ENCODE results near the gene C9orf85. TPM values are rescaled to one million over a fixed set of nuclear protein-coding genes. Genes with fewer than 3 reads are reported as not detected.
A peak's percentile ranks its signal among the peaks of the same experiment; 100 is the strongest.

C9orf85 gene
- total and polyA plus RNA-seq, 10 of the 15 experiments (the other 5 are each of a cell fraction or from before 2014, with no cell fraction given) = 9.1 to 22.6 (median 16.4) TPM

- CTCF ChIA-PET = no interaction called here
- no peak overlapping the region for H3K9ac ChIP-seq (ENCODE audit: control insufficient read depth, insufficient read depth, low read length)
- in situ Hi-C loops (cut with MboI) = no loop called here
- no peaks in the 10 kb centered on the region; a peak in 1 of 4 replicates for H3K36me3 ChIP-seq (ENCODE audit: control insufficient read depth in 2 of 2, insufficient read depth in 2 of 2, low read length in 1 of 2)
- no peak overlapping the region for H2AFZ ChIP-seq (ENCODE audit: control insufficient read depth, low read depth, low read length)
- ATAC-seq (no peak), DNase-seq (ENCODE audit: low read depth, low spot score) (no peak), FAIRE-seq (peak; percentile 64)
- H3K4me3 ChIP-seq = no peak overlapping the region
- no peaks in the 10 kb centered on the region for H3K9me3 ChIP-seq (replicated peaks; ENCODE audit: control insufficient read depth, insufficient read depth, low read length)
- no peak overlapping the region for H3K4me2 ChIP-seq (ENCODE audit: control insufficient read depth, insufficient read depth)
- WGBS (ENCODE audit: insufficient coverage, insufficient replicate concordance, low lambda C conversion rate, missing lambda C conversion rate) = 100% methylated on average over 2 of the region's 2 CpGs
- H4K20me1 ChIP-seq (ENCODE audit: control insufficient read depth, insufficient read depth) = no peaks in the 10 kb centered on the region
- no TSS peak for BruUV-seq (replicated peaks)
- SMC1A ChIA-PET (ENCODE audit: uncharacterized antibody, unreplicated experiment) = no interaction called here
- POLR2A ChIA-PET = no interaction called here
- H3K4me1 ChIP-seq (ENCODE audit: control insufficient read depth, insufficient read depth, low read length) = no peaks in the 10 kb centered on the region
- H3K27me3 ChIP-seq (replicated peaks in 1 of 2; ENCODE audit: control insufficient read depth in 2 of 2, insufficient read depth in 2 of 2, low read length in 1 of 2) = no peaks in the 10 kb centered on the region
- H3K79me2 ChIP-seq (ENCODE audit: control insufficient read depth, insufficient read depth, low read length) = peaks cover 2% of the 10 kb centered on the region
- H3K27ac ChIP-seq (ENCODE audit: control insufficient read depth, insufficient read depth) = no peak overlapping the region
- intact Hi-C loops (cut with micrococcal nuclease; ENCODE audit: unreplicated experiment) = no loop called here
- TF ChIP-seq HCFC1 (IDR thresholded peaks at IDR 0.05; ENCODE audit: low read length) (no peak), ZZZ3 (IDR thresholded peaks at IDR 0.05; ENCODE audit: control insufficient read depth, insufficient read length, low read depth) (no peak), REST (IDR thresholded peaks at IDR 0.05; ENCODE audit: low read depth, low read length) (no peak), NR2C2 (IDR thresholded peaks at IDR 0.05; ENCODE audit: borderline replicate concordance, control insufficient read depth, insufficient read length, low read depth) (no peak), JUND (IDR thresholded peaks at IDR 0.05; ENCODE audit: low read depth, low read length) (no peak), ZBTB33 (IDR thresholded peaks at IDR 0.05) (no peak), MEF2B (IDR thresholded peaks at IDR 0.05; ENCODE audit: partially characterized antibody, poor library complexity, severe bottlenecking) (no peak), EGR1 (IDR thresholded peaks at IDR 0.05; ENCODE audit: borderline replicate concordance in 1 of 2, low read depth in 2 of 2, low read length in 2 of 2) (no peak), SMARCA5 (IDR thresholded peaks at IDR 0.05) (no peak), NR2F1 (conservative IDR thresholded peaks at IDR 0.05) (no peak)
- RAD21 ChIA-PET (ENCODE audit: unreplicated experiment) = no interaction called here
Observed at GRCh38 chr9:71941060-71941568, 29.7 kb downstream of the C9orf85 start.
